GM12878 (cell line): ENCODE results near the gene AP5Z1. TPM values are rescaled to one million over a fixed set of nuclear protein-coding genes. Genes with fewer than 3 reads are reported as not detected.

Source experiments
- ATAC-seq: fragments of 200-7000 bp; cut with Tn5 transposase; 3 replicates; pipeline ENCODE4 v1.9.1; 2020; ENCODE audit warnings: mild to moderate bottlenecking, moderate library complexity
- BruUV-seq: library from RNA; stranded (reverse); fragments of 400-500 nt; replicated peaks from 2 replicates; lab custom pipeline; 2021; lab: Mats Ljungman, UMichigan
- CTCF ChIA-PET: fragments of 300-600 bp; sonication (Branson Sonifier 250); formaldehyde crosslinking; extraction: SDS; loops from one replicate; lab custom pipeline; 2021; ENCODE audit warnings: inconsistent platforms; lab: Yijun Ruan, JAX
- POLR2A ChIA-PET: fragments of 350-600 bp; formaldehyde crosslinking; extraction: SDS; loops from one replicate; lab custom pipeline; 2021; ENCODE audit warnings: inconsistent platforms; lab: Charles Lee
- RAD21 ChIA-PET: fragments of 300-600 bp; sonication (Branson Sonifier 250); formaldehyde crosslinking; loops from one replicate; lab custom pipeline; 2023; ENCODE audit warnings: antibody characterized with exemption; ENCODE audit not compliant: unreplicated experiment; lab: Charles Lee
- SMC1A ChIA-PET: fragments of 300-600 bp; sonication (Branson Sonifier 250); formaldehyde crosslinking; loops from one replicate; lab custom pipeline; 2023; ENCODE audit not compliant: unreplicated experiment, uncharacterized antibody; lab: Charles Lee
- DNase-seq: peaks from one replicate; pipeline ENCODE4 v3.0.0-alpha.2; 2011; ENCODE audit warnings: low read depth, low spot score
- FAIRE-seq: peaks from 3 replicates; lab custom pipeline; 2011; peaks lifted over from hg19 to GRCh38; lab: Jason Lieb, UNC
- H2AFZ ChIP-seq: 2 replicates; pipeline ENCODE4 v1.6.0; 2011; ENCODE audit warnings: low read depth, low read length, control low read depth; ENCODE audit not compliant: control insufficient read depth
- H3K27ac ChIP-seq: 2 replicates; pipeline ENCODE4 v1.5.1; 2011; ENCODE audit warnings: control low read depth; ENCODE audit not compliant: control insufficient read depth, insufficient read depth
- H3K27me3 ChIP-seq, 2 experiments: replicated peaks in 1 of 2; 2 replicates each; pipeline versions ENCODE4 v1.6.0 to v1.6.1; 2011; ENCODE audit warnings: low read length in 1 of 2; ENCODE audit not compliant: control insufficient read depth in 2 of 2, insufficient read depth in 2 of 2
- H3K36me3 ChIP-seq, 2 experiments: 2 replicates each; pipeline ENCODE4 v1.5.1; 2011; ENCODE audit warnings: low read length in 1 of 2; ENCODE audit not compliant: control insufficient read depth in 2 of 2, insufficient read depth in 2 of 2
- H3K4me1 ChIP-seq: 2 replicates; pipeline ENCODE4 v1.6.1; 2011; ENCODE audit warnings: mild to moderate bottlenecking, low read length, moderate library complexity, mixed read lengths; ENCODE audit not compliant: control insufficient read depth, insufficient read depth
- H3K4me2 ChIP-seq: 2 replicates; pipeline ENCODE4 v1.6.0; 2011; ENCODE audit warnings: control low read depth; ENCODE audit not compliant: control insufficient read depth, insufficient read depth
- H3K4me3 ChIP-seq: fragments of 200-600 bp; sonication (generic); 2 replicates; pipeline ENCODE4 v1.5.1; 2016
- H3K79me2 ChIP-seq: 2 replicates; pipeline ENCODE4 v1.6.0; 2011; ENCODE audit warnings: low read length; ENCODE audit not compliant: control insufficient read depth, insufficient read depth
- H3K9ac ChIP-seq: 2 replicates; pipeline ENCODE4 v1.8.0; 2011; ENCODE audit warnings: low read length, control low read depth, mixed read lengths; ENCODE audit not compliant: control insufficient read depth, insufficient read depth
- H3K9me3 ChIP-seq: replicated peaks from 3 replicates; pipeline ENCODE4 v1.5.1; 2011; ENCODE audit warnings: mild to moderate bottlenecking, low read length; ENCODE audit not compliant: control insufficient read depth, insufficient read depth
- H4K20me1 ChIP-seq: 2 replicates; pipeline ENCODE4 v1.6.0; 2011; ENCODE audit not compliant: control insufficient read depth, insufficient read depth
- ATF7 ChIP-seq: fragments of 450-650 bp; IDR thresholded peaks from 2 replicates; pipeline ENCODE4 v1.6.1; 2016; ENCODE audit warnings: low read depth, mild to moderate bottlenecking
- CREB1 ChIP-seq: IDR thresholded peaks from 2 replicates; pipeline ENCODE4 v1.6.1; 2012; ENCODE audit warnings: low read depth, mild to moderate bottlenecking, inconsistent platforms
- GABPA ChIP-seq: IDR thresholded peaks from 2 replicates; pipeline ENCODE4 v1.6.1; 2014; ENCODE audit warnings: antibody characterized with exemption, low read depth, mild to moderate bottlenecking, inconsistent platforms
- IRF4 ChIP-seq: IDR thresholded peaks from 2 replicates; pipeline ENCODE4 v1.6.1; 2011; ENCODE audit warnings: low read depth, low read length
- MEF2A ChIP-seq: IDR thresholded peaks from 2 replicates; pipeline ENCODE4 v1.6.1; 2011; ENCODE audit warnings: low read depth, mild to moderate bottlenecking, low read length, moderate library complexity; ENCODE audit not compliant: insufficient read depth
- MEF2B ChIP-seq: fragments of 450-650 bp; IDR thresholded peaks from 2 replicates; pipeline ENCODE4 v1.6.1; 2018; ENCODE audit warnings: mild to moderate bottlenecking, moderate library complexity; ENCODE audit not compliant: partially characterized antibody, poor library complexity, severe bottlenecking
- PAX5 ChIP-seq: IDR thresholded peaks from 2 replicates; pipeline ENCODE4 v1.6.1; 2011; ENCODE audit warnings: low read depth, low read length, borderline replicate concordance
- RUNX3 ChIP-seq: IDR thresholded peaks from 2 replicates; pipeline ENCODE4 v1.6.1; 2012; ENCODE audit warnings: low read length, inconsistent platforms
- SMC3 ChIP-seq: IDR thresholded peaks from 2 replicates; pipeline ENCODE4 v1.6.1; 2011; ENCODE audit warnings: low read length, improper control_type of control experiment, borderline replicate concordance
- TCF3 ChIP-seq: IDR thresholded peaks from 2 replicates; pipeline ENCODE4 v1.6.1; 2012; ENCODE audit warnings: low read depth, mild to moderate bottlenecking, low read length, borderline replicate concordance; ENCODE audit not compliant: insufficient read depth
- WRNIP1 ChIP-seq: IDR thresholded peaks from 2 replicates; pipeline ENCODE4 v1.6.1; 2011; ENCODE audit warnings: low read depth, low read length, improper control_type of control experiment, borderline replicate concordance
- WGBS: methylation state at CpG from one replicate; pipeline ENCODE4 v1.1.6; 2016; ENCODE audit warnings: low lambda C conversion rate; ENCODE audit not compliant: insufficient replicate concordance, insufficient coverage; ENCODE audit errors: missing lambda C conversion rate; 5-methylcytosine and 5-hydroxymethylcytosine counted together
- in situ Hi-C: fragments of 300-500 bp; cut with MboI; formaldehyde crosslinking; loops from 9 replicates; pipeline ENCODE4 v1.14.3; 2018; ENCODE audit warnings: mixed read lengths
- intact Hi-C: fragments of 100-400 bp; cut with micrococcal nuclease; formaldehyde crosslinking; loops from one replicate; pipeline ENCODE4 v1.14.2; 2022; ENCODE audit not compliant: unreplicated experiment
- polyA plus RNA-seq, 11 experiments: library from polyadenylated mRNA; depleted of rRNA in 4 of 11; unstranded in 6 of 11; stranded (reverse) in 5 of 11; fragments of >200 nt; fragmentation: Nextera tagmentation in 4 of 11; fragmentation: Illumina TruSeq in 1 of 11; extraction: Ambion mirVana in 4 of 11; extraction: Trizol in 1 of 11; gene quantifications; 1 replicate in 1 of 11; 2 replicates in 10 of 11; pipeline versions ENCODE4 v1.2.1 to v1.2.3, GENCODE V29; 2011 to 2016; ENCODE audit warnings: inconsistent platforms in 2 of 11, missing spikeins in 2 of 11, low read depth in 1 of 11
- total RNA-seq, 4 experiments: library from RNA; depleted of rRNA in 3 of 4; stranded (reverse); fragments of >200 nt in 3 of 4; fragmentation: Illumina TruSeq in 1 of 4; extraction: Trizol in 1 of 4; gene quantifications; 2 replicates each; pipeline versions ENCODE4 v1.2.1 to v1.2.3, GENCODE V29; 2013 to 2021
- TF ChIP-seq, protein P1 (sequence below): IDR thresholded peaks from 2 replicates; pipeline ENCODE4 v1.6.1; 2011; ENCODE audit warnings: mild to moderate bottlenecking, low read depth, low read length, moderate library complexity; ENCODE audit not compliant: insufficient replicate concordance
- TF ChIP-seq, protein P2 (sequence below): fragments of 450-650 bp; IDR thresholded peaks from 2 replicates; pipeline ENCODE4 v1.6.1; 2017; ENCODE audit warnings: mild to moderate bottlenecking, moderate library complexity
- TF ChIP-seq, protein P3 (sequence below): fragments of 450-650 bp; IDR thresholded peaks from 2 replicates; pipeline ENCODE4 v1.6.1; 2017; ENCODE audit warnings: antibody characterized with exemption, mild to moderate bottlenecking, moderate library complexity

The AP5Z1 gene
- total and polyA plus RNA-seq, 10 of the 15 experiments (the other 5 are each of a cell fraction or from before 2014, with no cell fraction given), result 0.37 to 43.4 (median 19.4) TPM

- CTCF ChIA-PET, result interaction anchor here (1.3 to 5.2 kb wide), 4 partner anchors 13 to 376 kb away, joined by 3 to 30 read pairs (median 6); no protein-coding TSS in a partner anchor
- H3K9ac ChIP-seq, result no peak overlapping the region
- no peak for TF ChIP-seq MEF2A
- no peak for TF ChIP-seq TCF3
- TF ChIP-seq IRF4, result no peak
- no peak for TF ChIP-seq SMC3
- TF ChIP-seq, protein P1, sequence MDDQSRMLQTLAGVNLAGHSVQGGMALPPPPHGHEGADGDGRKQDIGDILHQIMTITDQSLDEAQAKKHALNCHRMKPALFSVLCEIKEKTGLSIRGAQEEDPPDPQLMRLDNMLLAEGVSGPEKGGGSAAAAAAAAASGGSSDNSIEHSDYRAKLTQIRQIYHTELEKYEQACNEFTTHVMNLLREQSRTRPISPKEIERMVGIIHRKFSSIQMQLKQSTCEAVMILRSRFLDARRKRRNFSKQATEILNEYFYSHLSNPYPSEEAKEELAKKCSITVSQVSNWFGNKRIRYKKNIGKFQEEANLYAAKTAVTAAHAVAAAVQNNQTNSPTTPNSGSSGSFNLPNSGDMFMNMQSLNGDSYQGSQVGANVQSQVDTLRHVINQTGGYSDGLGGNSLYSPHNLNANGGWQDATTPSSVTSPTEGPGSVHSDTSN, result no peak
- no peak for TF ChIP-seq MEF2B
- TF ChIP-seq, protein P2, sequence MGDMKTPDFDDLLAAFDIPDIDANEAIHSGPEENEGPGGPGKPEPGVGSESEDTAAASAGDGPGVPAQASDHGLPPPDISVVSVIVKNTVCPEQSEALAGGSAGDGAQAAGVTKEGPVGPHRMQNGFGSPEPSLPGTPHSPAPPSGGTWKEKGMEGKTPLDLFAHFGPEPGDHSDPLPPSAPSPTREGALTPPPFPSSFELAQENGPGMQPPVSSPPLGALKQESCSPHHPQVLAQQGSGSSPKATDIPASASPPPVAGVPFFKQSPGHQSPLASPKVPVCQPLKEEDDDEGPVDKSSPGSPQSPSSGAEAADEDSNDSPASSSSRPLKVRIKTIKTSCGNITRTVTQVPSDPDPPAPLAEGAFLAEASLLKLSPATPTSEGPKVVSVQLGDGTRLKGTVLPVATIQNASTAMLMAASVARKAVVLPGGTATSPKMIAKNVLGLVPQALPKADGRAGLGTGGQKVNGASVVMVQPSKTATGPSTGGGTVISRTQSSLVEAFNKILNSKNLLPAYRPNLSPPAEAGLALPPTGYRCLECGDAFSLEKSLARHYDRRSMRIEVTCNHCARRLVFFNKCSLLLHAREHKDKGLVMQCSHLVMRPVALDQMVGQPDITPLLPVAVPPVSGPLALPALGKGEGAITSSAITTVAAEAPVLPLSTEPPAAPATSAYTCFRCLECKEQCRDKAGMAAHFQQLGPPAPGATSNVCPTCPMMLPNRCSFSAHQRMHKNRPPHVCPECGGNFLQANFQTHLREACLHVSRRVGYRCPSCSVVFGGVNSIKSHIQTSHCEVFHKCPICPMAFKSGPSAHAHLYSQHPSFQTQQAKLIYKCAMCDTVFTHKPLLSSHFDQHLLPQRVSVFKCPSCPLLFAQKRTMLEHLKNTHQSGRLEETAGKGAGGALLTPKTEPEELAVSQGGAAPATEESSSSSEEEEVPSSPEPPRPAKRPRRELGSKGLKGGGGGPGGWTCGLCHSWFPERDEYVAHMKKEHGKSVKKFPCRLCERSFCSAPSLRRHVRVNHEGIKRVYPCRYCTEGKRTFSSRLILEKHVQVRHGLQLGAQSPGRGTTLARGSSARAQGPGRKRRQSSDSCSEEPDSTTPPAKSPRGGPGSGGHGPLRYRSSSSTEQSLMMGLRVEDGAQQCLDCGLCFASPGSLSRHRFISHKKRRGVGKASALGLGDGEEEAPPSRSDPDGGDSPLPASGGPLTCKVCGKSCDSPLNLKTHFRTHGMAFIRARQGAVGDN, result no peak
- TF ChIP-seq WRNIP1, result no peak
- TF ChIP-seq PAX5, result no peak
- TF ChIP-seq GABPA, result no peak
- TF ChIP-seq, protein P3, sequence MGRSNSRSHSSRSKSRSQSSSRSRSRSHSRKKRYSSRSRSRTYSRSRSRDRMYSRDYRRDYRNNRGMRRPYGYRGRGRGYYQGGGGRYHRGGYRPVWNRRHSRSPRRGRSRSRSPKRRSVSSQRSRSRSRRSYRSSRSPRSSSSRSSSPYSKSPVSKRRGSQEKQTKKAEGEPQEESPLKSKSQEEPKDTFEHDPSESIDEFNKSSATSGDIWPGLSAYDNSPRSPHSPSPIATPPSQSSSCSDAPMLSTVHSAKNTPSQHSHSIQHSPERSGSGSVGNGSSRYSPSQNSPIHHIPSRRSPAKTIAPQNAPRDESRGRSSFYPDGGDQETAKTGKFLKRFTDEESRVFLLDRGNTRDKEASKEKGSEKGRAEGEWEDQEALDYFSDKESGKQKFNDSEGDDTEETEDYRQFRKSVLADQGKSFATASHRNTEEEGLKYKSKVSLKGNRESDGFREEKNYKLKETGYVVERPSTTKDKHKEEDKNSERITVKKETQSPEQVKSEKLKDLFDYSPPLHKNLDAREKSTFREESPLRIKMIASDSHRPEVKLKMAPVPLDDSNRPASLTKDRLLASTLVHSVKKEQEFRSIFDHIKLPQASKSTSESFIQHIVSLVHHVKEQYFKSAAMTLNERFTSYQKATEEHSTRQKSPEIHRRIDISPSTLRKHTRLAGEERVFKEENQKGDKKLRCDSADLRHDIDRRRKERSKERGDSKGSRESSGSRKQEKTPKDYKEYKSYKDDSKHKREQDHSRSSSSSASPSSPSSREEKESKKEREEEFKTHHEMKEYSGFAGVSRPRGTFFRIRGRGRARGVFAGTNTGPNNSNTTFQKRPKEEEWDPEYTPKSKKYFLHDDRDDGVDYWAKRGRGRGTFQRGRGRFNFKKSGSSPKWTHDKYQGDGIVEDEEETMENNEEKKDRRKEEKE, result no peak
- TF ChIP-seq ATF7, result no peak
- TF ChIP-seq CREB1, result no peak
- TF ChIP-seq RUNX3, result no peak
Measured at GRCh38 chr7:4798706-4799235, 23.3 kb downstream of the AP5Z1 start.

More at GRCh38 chr7:4798706-4799235, 23.3 kb downstream of the AP5Z1 start:
- no peak overlapping the region for H3K4me2 ChIP-seq
- ChIA-PET RAD21 (interaction anchor here (1.3 to 1.9 kb wide), 5 partner anchors 20 to 288 kb away, joined by 3 to 10 read pairs (median 4); no protein-coding TSS in a partner anchor), POLR2A (no interaction called here), SMC1A (no interaction called here)
- no peaks in the 10 kb centered on the region for H3K9me3 ChIP-seq
- H3K4me1 ChIP-seq, result no peaks in the 10 kb centered on the region
- H3K79me2 ChIP-seq, result no peaks in the 10 kb centered on the region
- H3K36me3 ChIP-seq, result no peaks in the 10 kb centered on the region
- no peak overlapping the region for H2AFZ ChIP-seq
- intact Hi-C loops (loop anchor here (1.0 to 10.0 kb wide), 2 partner anchors 176 to 287 kb away; no protein-coding TSS in a partner anchor), in situ Hi-C loops (loop anchor here (5.0 kb wide), 1 partner anchor 284 kb away; no protein-coding TSS in a partner anchor)
- H3K4me3 ChIP-seq, result no peak overlapping the region
- no peaks in the 10 kb centered on the region for H4K20me1 ChIP-seq
- H3K27me3 ChIP-seq, result no peaks in the 10 kb centered on the region
- WGBS, result 53% methylated on average over 15 of the region's 15 CpGs
- no peak overlapping the region for H3K27ac ChIP-seq
- no peak for FAIRE-seq
- peak; percentile 7; the same call in 2 of the 3 replicates for ATAC-seq
- no peak for DNase-seq
- no TSS peak for BruUV-seq
